Endodermal cell (in vitro differentiated cells): Measurements from ENCODE around the gene KIAA0232. TPM values are rescaled to one million over a fixed set of nuclear protein-coding genes. Genes with fewer than 3 reads are reported as not detected.
A peak's percentile ranks its signal among the peaks of the same experiment; 100 is the strongest.

Experiments used
- DNase-seq: peaks from one replicate; pipeline ENCODE4 v3.0.0-alpha.2; 2017
- H3K27ac ChIP-seq: 2 replicates; pipeline ENCODE4 v1.5.1; 2013; ENCODE audit warnings: mild to moderate bottlenecking, low read depth, low read length, moderate library complexity
- H3K27me3 ChIP-seq: 2 replicates; pipeline ENCODE4 v1.6.1; 2013; ENCODE audit warnings: mild to moderate bottlenecking, low read length, moderate library complexity; ENCODE audit not compliant: insufficient read depth, control insufficient read depth, poor library complexity, severe bottlenecking
- H3K36me3 ChIP-seq: 2 replicates; pipeline ENCODE4 v1.7.0; 2013; ENCODE audit warnings: mild to moderate bottlenecking, low read length, moderate library complexity; ENCODE audit not compliant: control insufficient read depth, insufficient read depth
- H3K4me1 ChIP-seq: one replicate; pipeline ENCODE4 v1.7.0; 2013; ENCODE audit warnings: low read length; ENCODE audit not compliant: control insufficient read depth, insufficient read depth
- H3K4me3 ChIP-seq: 2 replicates; pipeline ENCODE4 v1.5.1; 2013; ENCODE audit warnings: mild to moderate bottlenecking, low read length, moderate library complexity
- H3K9ac ChIP-seq: 2 replicates; pipeline ENCODE4 v1.6.1; 2013; ENCODE audit warnings: mild to moderate bottlenecking, low read length, moderate library complexity; ENCODE audit not compliant: poor library complexity, severe bottlenecking; ENCODE audit errors: extremely low read depth
- H3K9me3 ChIP-seq: 2 replicates; pipeline ENCODE4 v1.6.1; 2013; ENCODE audit warnings: mild to moderate bottlenecking, low read length, moderate library complexity; ENCODE audit not compliant: control insufficient read depth
- H3K27ac Mint-ChIP-seq: 2 replicates; pipeline ENCODE4 v1.8.0; 2020; ENCODE audit warnings: mixed read lengths
- H3K27me3 Mint-ChIP-seq: 2 replicates; pipeline ENCODE4 v1.8.0; 2021; ENCODE audit warnings: mild to moderate bottlenecking, mixed read lengths; ENCODE audit not compliant: insufficient read depth
- H3K36me3 Mint-ChIP-seq: 2 replicates; pipeline ENCODE4 v1.8.0; 2020; ENCODE audit warnings: low read depth, mixed read lengths
- H3K4me1 Mint-ChIP-seq: 2 replicates; pipeline ENCODE4 v1.8.0; 2020; ENCODE audit warnings: mixed read lengths
- H3K4me3 Mint-ChIP-seq: 2 replicates; pipeline ENCODE4 v1.8.0; 2020; ENCODE audit warnings: mild to moderate bottlenecking, moderate library complexity, mixed read lengths
- H3K9me3 Mint-ChIP-seq: 2 replicates; pipeline ENCODE4 v1.8.0; 2020; ENCODE audit warnings: mild to moderate bottlenecking, mixed read lengths
- WGBS, 2 experiments: methylation state at CpG; one replicate each; pipeline versions ENCODE4 v1.1.5 to v1.1.7; 2013; ENCODE audit warnings: missing lambda C conversion rate in 2 of 2, mixed read lengths in 1 of 2; ENCODE audit not compliant: insufficient coverage in 1 of 2, insufficient read length in 1 of 2; 5-methylcytosine and 5-hydroxymethylcytosine counted together
- total RNA-seq, 2 donors: library from RNA; stranded (reverse); fragmentation: NEBNext Ultra II Directional in 1 of 2; extraction: Animal tissue kit (Norgen Biotek cat#: 25700) in 1 of 2; gene quantifications; 2 replicates in 1 of 2; 3 replicates in 1 of 2; pipeline ENCODE4 v1.2.1, GENCODE V29; 2021
- TF ChIP-seq, protein P1 (sequence below): fragments of 200-600 bp; sonication (generic); conservative IDR thresholded peaks from 2 replicates; pipeline ENCODE4 v1.5.0; 2021; ENCODE audit warnings: antibody characterized with exemption, mild to moderate bottlenecking

Gene KIAA0232
- total RNA-seq, 2 donors from 2014 or later = 32.9 to 43.5 TPM

DNA sequence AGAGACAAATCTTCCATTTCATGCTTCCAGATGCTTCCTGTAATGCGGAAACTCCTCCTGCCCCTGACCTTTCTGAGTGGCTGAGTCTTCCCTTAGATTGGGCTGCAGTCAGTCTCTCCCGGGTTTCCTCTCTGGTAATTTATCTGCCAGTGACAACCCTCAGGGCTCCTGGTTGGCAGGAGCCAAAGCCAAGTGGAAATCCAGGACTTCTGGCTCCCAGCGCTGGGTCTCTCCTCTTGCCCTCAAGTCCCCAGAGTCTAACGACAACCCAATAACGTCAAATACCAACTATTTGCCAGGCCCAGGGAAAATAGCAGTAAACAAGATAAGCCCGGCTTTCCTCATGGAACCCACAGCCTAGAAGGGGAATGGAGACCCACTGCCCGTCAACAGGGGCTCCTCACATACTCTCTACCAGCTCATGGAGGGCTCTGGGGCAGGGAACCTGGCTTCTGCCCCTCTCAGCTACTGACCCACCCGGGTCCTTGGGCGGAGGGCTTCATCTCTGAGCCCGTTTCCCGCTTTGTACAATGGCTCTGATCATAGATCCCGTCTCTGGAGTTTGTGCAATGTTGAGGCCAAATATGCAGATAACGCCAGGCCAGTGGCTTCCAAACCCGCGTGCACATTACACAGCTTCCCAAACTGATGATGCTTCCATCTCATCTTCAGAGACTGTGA, 126.0 kb downstream of the KIAA0232 start:
- no peaks in the 10 kb centered on the region for H3K36me3 ChIP-seq
- no peaks in the 10 kb centered on the region for H3K9me3 ChIP-seq
- H3K27ac Mint-ChIP-seq = peak overlapping the region; percentile 89
- no peaks in the 10 kb centered on the region for H3K9me3 Mint-ChIP-seq
- peak overlapping the region; percentile 71 for H3K4me3 Mint-ChIP-seq
- peak overlapping the region; percentile 79 for H3K9ac ChIP-seq
- TF ChIP-seq, protein P1, sequence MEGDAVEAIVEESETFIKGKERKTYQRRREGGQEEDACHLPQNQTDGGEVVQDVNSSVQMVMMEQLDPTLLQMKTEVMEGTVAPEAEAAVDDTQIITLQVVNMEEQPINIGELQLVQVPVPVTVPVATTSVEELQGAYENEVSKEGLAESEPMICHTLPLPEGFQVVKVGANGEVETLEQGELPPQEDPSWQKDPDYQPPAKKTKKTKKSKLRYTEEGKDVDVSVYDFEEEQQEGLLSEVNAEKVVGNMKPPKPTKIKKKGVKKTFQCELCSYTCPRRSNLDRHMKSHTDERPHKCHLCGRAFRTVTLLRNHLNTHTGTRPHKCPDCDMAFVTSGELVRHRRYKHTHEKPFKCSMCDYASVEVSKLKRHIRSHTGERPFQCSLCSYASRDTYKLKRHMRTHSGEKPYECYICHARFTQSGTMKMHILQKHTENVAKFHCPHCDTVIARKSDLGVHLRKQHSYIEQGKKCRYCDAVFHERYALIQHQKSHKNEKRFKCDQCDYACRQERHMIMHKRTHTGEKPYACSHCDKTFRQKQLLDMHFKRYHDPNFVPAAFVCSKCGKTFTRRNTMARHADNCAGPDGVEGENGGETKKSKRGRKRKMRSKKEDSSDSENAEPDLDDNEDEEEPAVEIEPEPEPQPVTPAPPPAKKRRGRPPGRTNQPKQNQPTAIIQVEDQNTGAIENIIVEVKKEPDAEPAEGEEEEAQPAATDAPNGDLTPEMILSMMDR = no peak
- peaks cover 13% of the 10 kb centered on the region for H3K4me1 ChIP-seq
- peaks cover 32% of the 10 kb centered on the region for H3K27me3 Mint-ChIP-seq
- H3K4me1 Mint-ChIP-seq = peaks cover 22% of the 10 kb centered on the region
- no peak overlapping the region for H3K27ac ChIP-seq
- WGBS, 2 experiments = 60 to 67% methylated on average over 12 to 15 of the region's 15 CpGs
- DNase-seq = no peak
- peaks cover 5% of the 10 kb centered on the region for H3K27me3 ChIP-seq
- peak overlapping the region; percentile 85 for H3K4me3 ChIP-seq
- no peaks in the 10 kb centered on the region for H3K36me3 Mint-ChIP-seq

- H3K27me3 Mint-ChIP-seq = peaks cover 32% of the 10 kb centered on the region
- Histone ChIP-seq H3K27ac (peak within 1 kb of the TSS; percentile 95), H3K36me3 (no peaks in the 10 kb centered on the region), H3K4me3 (peak within 1 kb of the TSS; percentile 85), H3K9ac (peak within 1 kb of the TSS; percentile 79), H3K27me3 (peaks cover 5% of the 10 kb centered on the region), H3K4me1 (peaks cover 13% of the 10 kb centered on the region), H3K9me3 (no peaks in the 10 kb centered on the region)
- H3K27ac Mint-ChIP-seq = peak within 1 kb of the TSS; percentile 89
- H3K9me3 Mint-ChIP-seq = no peaks in the 10 kb centered on the region
- DNase-seq = peak; percentile 94
- peaks cover 22% of the 10 kb centered on the region for H3K4me1 Mint-ChIP-seq
- WGBS, 2 experiments = 0 to 3% methylated on average over 28 to 108 of the region's 108 CpGs
- no peaks in the 10 kb centered on the region for H3K36me3 Mint-ChIP-seq
- TF ChIP-seq, protein P1 = peak; percentile 58
- peak within 1 kb of the TSS; percentile 86 for H3K4me3 Mint-ChIP-seq
Measured at GRCh38 chr4:6909113-6909969, 126.8 kb downstream of the KIAA0232 start, which contains the start of gene TBC1D14. TSS of gene TBC1D14 (plus strand) at chr4:6909826. CDS start at chr4:6923390, 13,564 bp downstream.

GRCh38 chr4:6909970-6910339, 127.4 kb downstream of the KIAA0232 start:
- H3K9me3 Mint-ChIP-seq = no peaks in the 10 kb centered on the region
- H3K4me3 Mint-ChIP-seq = peak overlapping the region; percentile 86
- no peaks in the 10 kb centered on the region for H3K9me3 ChIP-seq
- peaks cover 5% of the 10 kb centered on the region for H3K27me3 ChIP-seq
- H3K27ac ChIP-seq = no peak overlapping the region
- 0% methylated on average over 23 to 58 of the region's 58 CpGs for WGBS, 2 experiments
- no peak overlapping the region for H3K27ac Mint-ChIP-seq
- H3K9ac ChIP-seq = peak overlapping the region; percentile 38
- H3K4me3 ChIP-seq = peak overlapping the region; percentile 85
- H3K4me1 Mint-ChIP-seq = peaks cover 22% of the 10 kb centered on the region
- peaks cover 13% of the 10 kb centered on the region for H3K4me1 ChIP-seq
- TF ChIP-seq, protein P1 = no peak
- H3K27me3 Mint-ChIP-seq = peaks cover 32% of the 10 kb centered on the region
- H3K36me3 ChIP-seq = no peaks in the 10 kb centered on the region
- no peaks in the 10 kb centered on the region for H3K36me3 Mint-ChIP-seq
- DNase-seq = peak; percentile 74
